Sigmoid colon (tissue), 7 donors: ENCODE results near the gene MMP28. TPM values are rescaled to one million over a fixed set of nuclear protein-coding genes. Genes with fewer than 3 reads are reported as not detected.
A peak's percentile ranks its signal among the peaks of the same experiment; 100 is the strongest.

Experiments
- DNase-seq: peaks from one replicate; pipeline ENCODE4 v3.0.0-alpha.2; 2019
- H3K27ac ChIP-seq, 4 donors: fragments of 200-600 bp; sonication (generic); one replicate each; pipeline ENCODE4 v1.5.1; 2016 to 2019; ENCODE audit warnings: mild to moderate bottlenecking in 1 of 4
- H3K27me3 ChIP-seq, 3 donors: fragments of 200-600 bp; sonication (generic); one replicate each; pipeline ENCODE4 v1.5.1; 2019; ENCODE audit warnings: mild to moderate bottlenecking in 1 of 3
- H3K36me3 ChIP-seq, 4 donors: fragments of 200-600 bp; sonication (generic); one replicate each; pipeline ENCODE4 v1.5.1; 2016 to 2019
- H3K4me1 ChIP-seq, 4 donors: fragments of 200-600 bp; sonication (generic); one replicate each; pipeline ENCODE4 v1.5.1; 2017 to 2019
- H3K4me3 ChIP-seq, 4 donors: fragments of 200-600 bp; sonication (generic); one replicate each; pipeline ENCODE4 v1.5.1; 2017 to 2019; ENCODE audit warnings: mild to moderate bottlenecking in 2 of 4, moderate library complexity in 1 of 4
- H3K9me3 ChIP-seq, 4 donors: fragments of 200-600 bp in 3 of 4; sonication (generic) in 3 of 4; one replicate each; pipeline versions ENCODE4 v1.5.1 to v1.6.1; 2013 to 2019
- CTCF ChIP-seq, 4 experiments: fragments of 450-650 bp in 3 of 4; fragments of 200-600 bp in 1 of 4; IDR thresholded peaks; one replicate each; pipeline ENCODE4 v1.5.1; 2016 to 2019; ENCODE audit warnings: antibody characterized with exemption in 4 of 4, mild to moderate bottlenecking in 3 of 4, moderate library complexity in 2 of 4
- EP300 ChIP-seq, 4 donors: sonication (generic); formaldehyde crosslinking; IDR thresholded peaks; one replicate each; pipeline ENCODE4 v1.6.1; 2017; ENCODE audit warnings: antibody characterized with exemption in 4 of 4
- POLR2A ChIP-seq, 2 donors: fragments of 450-650 bp; IDR thresholded peaks; one replicate each; pipeline ENCODE4 v1.6.1; 2016; ENCODE audit warnings: antibody characterized with exemption in 2 of 2, mild to moderate bottlenecking in 2 of 2, moderate library complexity in 2 of 2
- POLR2AphosphoS5 ChIP-seq, 4 donors: sonication (generic); formaldehyde crosslinking; IDR thresholded peaks; one replicate each; pipeline ENCODE4 v1.6.1; 2017; ENCODE audit warnings: antibody characterized with exemption in 4 of 4
- WGBS, 2 donors: extraction: QIAGEN DNeasy Blood & Tissue Kit; methylation state at CpG; one replicate each; pipeline ENCODE4 v1.1.7; 2013; 5-methylcytosine and 5-hydroxymethylcytosine counted together
- intact Hi-C: fragments of 100-400 bp; cut with DNase I; formaldehyde crosslinking; loops from one replicate; pipeline ENCODE4 v1.15.1; 2023
- polyA plus RNA-seq, 3 donors: library from polyadenylated mRNA; stranded (reverse); fragments of 200-250 nt; gene quantifications; one replicate each; pipeline ENCODE4 v1.2.3, GENCODE V29; 2013
- total RNA-seq, 4 donors: library from RNA; depleted of rRNA; stranded (reverse); fragments of >200 nt; gene quantifications; one replicate each; pipeline ENCODE4 v1.1.0, GENCODE V29; 2016
- donor health status: healthy with polysubstance abuse.
- donor health status: Bipolar disorder and iron deficiency.
- donor health status: healthy.

The MMP28 gene
- total and polyA plus RNA-seq, 7 donors: 15.8 to 60.8 (median 30.3) TPM

DNA sequence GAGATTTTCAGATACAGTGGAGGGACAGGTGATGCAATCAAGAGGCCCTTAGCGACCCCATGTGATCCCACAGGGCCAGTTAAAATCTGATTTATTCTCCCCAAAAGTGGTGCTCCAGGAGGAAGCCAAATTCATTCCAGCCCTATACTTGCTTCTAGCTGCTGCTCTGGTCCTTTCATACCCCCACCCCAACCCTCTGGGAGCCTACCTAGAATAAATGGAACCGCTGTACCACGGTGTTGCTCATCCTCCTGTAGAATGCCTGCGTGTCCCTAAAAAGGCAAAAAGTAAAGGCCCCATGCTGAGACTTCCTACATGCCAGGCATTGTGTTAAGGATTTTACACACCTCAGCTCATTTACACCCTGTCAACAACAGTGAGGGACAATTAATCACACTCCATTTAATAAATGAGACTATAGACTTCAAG, 66.0 kb downstream of the MMP28 start:
- Histone ChIP-seq H3K27me3 (no peaks in the 10 kb centered on the region), H3K4me3 (no peak overlapping the region), H3K27ac (no peak overlapping the region), H3K4me1 (peaks cover 0 to 43% (median 36%) of the 10 kb centered on the region in 4 donors), H3K9me3 (no peaks in the 10 kb centered on the region), H3K36me3 (peaks cover 0 to 15% (median 6%) of the 10 kb centered on the region in 4 donors)
- TF ChIP-seq EP300 (IDR thresholded peaks at IDR 0.05) (no peak), POLR2AphosphoS5 (IDR thresholded peaks at IDR 0.05) (no peak), POLR2A (IDR thresholded peaks at IDR 0.05) (no peak), CTCF (IDR thresholded peaks at IDR 0.05) (no peak)
- intact Hi-C loops: no loop called here
- DNase-seq: no peak
- WGBS, 2 donors: 91 to 92% methylated on average over 4 of the region's 4 CpGs

DNA sequence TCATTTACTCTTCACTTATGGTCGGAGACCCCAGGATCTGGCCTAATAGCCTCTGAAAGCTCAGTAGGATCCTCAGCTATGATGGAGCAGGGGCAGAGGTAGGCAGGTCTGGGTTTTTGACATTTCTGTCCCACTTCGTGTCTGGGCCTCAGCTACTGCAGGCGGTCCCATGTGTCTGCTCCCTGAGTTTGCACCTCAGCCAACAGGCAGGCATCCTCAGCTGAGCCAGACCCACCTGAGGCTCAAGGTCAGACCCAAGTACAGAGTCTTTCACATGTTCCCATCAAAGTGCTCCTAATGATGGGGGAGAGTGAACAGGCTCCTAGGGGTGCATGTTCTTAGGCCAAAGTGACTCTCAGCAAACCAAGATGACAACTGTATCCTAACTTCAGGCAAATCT, 66.9 kb downstream of the MMP28 start:
- Histone ChIP-seq H3K27me3 (no peaks in the 10 kb centered on the region), H3K9me3 (no peaks in the 10 kb centered on the region), H3K4me3 (no peak overlapping the region), H3K27ac (no peak overlapping the region), H3K4me1 (peaks cover 0 to 43% (median 36%) of the 10 kb centered on the region in 4 donors), H3K36me3 (peaks cover 0 to 24% (median 14%) of the 10 kb centered on the region in 4 donors)
- 94 to 96% methylated on average over 3 of the region's 3 CpGs for WGBS, 2 donors
- DNase-seq: no peak
- intact Hi-C loops: no loop called here
- no peak for TF ChIP-seq POLR2A (IDR thresholded peaks at IDR 0.05)
- no peak for TF ChIP-seq EP300 (IDR thresholded peaks at IDR 0.05)
- TF ChIP-seq CTCF (IDR thresholded peaks at IDR 0.05): no peak
- TF ChIP-seq POLR2AphosphoS5 (IDR thresholded peaks at IDR 0.05): no peak

DNA sequence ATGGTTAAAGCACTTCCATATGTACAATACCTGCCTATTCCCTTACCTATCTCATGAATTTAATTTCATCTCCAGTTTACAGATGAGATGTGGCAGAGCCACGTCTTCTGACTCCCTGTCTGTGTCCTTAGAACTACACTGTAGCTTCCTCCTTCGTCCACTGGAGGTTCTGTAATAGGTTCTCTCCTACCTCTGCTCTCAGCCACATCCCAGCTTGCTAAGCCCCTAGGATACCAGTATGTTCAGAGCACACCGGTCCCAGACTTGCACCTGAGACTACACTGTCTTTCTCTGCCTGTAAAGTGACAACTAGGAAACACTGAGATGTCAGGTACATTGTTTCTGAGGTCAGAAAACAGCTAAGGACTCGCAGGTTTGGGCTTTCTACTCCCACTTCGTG, 67.8 kb downstream of the MMP28 start:
- intact Hi-C loops: no loop called here
- Histone ChIP-seq H3K27me3 (no peaks in the 10 kb centered on the region), H3K4me3 (no peak overlapping the region), H3K36me3 (peaks cover 0 to 32% (median 16%) of the 10 kb centered on the region in 4 donors), H3K4me1 (peaks cover 0 to 42% (median 35%) of the 10 kb centered on the region in 4 donors), H3K27ac (peak overlapping the region in 1 of 4 donors; percentile 71), H3K9me3 (no peaks in the 10 kb centered on the region)
- no peak for TF ChIP-seq POLR2AphosphoS5 (IDR thresholded peaks at IDR 0.05)
- no peak for DNase-seq
- 73 to 89% methylated on average over 5 of the region's 5 CpGs for WGBS, 2 donors

DNA sequence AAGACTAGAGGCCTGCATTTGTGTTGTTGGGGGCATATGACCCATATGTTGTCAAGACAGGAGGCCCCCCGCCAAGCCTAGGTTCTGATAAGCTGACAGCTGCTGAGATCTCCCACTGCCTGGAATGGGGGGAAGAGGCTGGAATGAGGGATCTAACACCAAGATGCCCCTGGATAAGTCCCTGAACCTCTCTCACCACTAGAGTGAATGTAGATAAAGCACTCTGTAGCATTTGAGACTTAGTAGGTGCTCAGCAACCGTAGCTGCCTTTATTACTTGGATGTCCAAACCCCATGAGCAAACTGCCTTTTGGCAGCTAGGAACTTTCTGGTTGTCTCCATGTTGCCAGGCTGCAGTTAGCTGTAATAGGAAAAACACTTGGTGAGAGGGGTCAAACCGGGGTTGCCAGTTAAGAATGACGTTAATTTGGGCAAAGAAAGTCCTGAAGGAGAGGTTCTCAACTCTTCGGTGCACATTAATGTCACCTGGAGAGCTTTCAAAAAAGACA, 68.4 kb downstream of the MMP28 start:
- peaks cover 0 to 34% (median 16%) of the 10 kb centered on the region in 4 donors for H3K36me3 ChIP-seq
- WGBS, 2 donors: 40 to 74% methylated on average over 5 of the region's 5 CpGs

More for the DNA sequence above, 68.4 kb downstream of the MMP28 start:
- intact Hi-C loops: no loop called here
- Histone ChIP-seq H3K9me3 (no peaks in the 10 kb centered on the region), H3K4me3 (no peak overlapping the region), H3K27me3 (no peaks in the 10 kb centered on the region), H3K4me1 (peaks cover 0 to 36% (median 29%) of the 10 kb centered on the region in 4 donors), H3K27ac (peak overlapping the region; percentile 15 to 71 (median 40))
- TF ChIP-seq POLR2AphosphoS5 (IDR thresholded peaks at IDR 0.05) (no peak), EP300 (IDR thresholded peaks at IDR 0.05) (no peak), POLR2A (IDR thresholded peaks at IDR 0.05) (no peak), CTCF (IDR thresholded peaks at IDR 0.05) (no peak)
- DNase-seq: no peak
